HCT116 (cell line): ENCODE results near the gene LHCGR. TPM values are rescaled to one million over a fixed set of nuclear protein-coding genes. Genes with fewer than 3 reads are reported as not detected.

Experiments used
- ATAC-seq: fragments of 200-7000 bp; cut with Tn5 transposase; 2 replicates; pipeline ENCODE4 v1.9.1; 2020; ENCODE audit warnings: mild to moderate bottlenecking, moderate library complexity
- BruUV-seq: library from RNA; stranded (reverse); fragments of 400-500 nt; replicated peaks from 2 replicates; lab custom pipeline; 2021; lab: Mats Ljungman, UMichigan
- CTCF ChIA-PET: fragments of 300-600 bp; sonication (Branson Sonifier 250); formaldehyde crosslinking; loops from one replicate; lab custom pipeline; 2021; ENCODE audit warnings: antibody characterized with exemption; lab: Charles Lee
- POLR2A ChIA-PET: fragments of 300-600, 350-600 bp; sonication (Branson Sonifier 250); formaldehyde crosslinking; loops from one replicate; lab custom pipeline; 2021; ENCODE audit warnings: antibody characterized with exemption; lab: Charles Lee
- RAD21 ChIA-PET, 2 experiments: fragments of 300-600 bp; sonication (Branson Sonifier 250); formaldehyde crosslinking; loops; one replicate each; lab custom pipeline; 2023; ENCODE audit warnings: low total read pairs in 2 of 2; ENCODE audit not compliant: uncharacterized antibody in 2 of 2, unreplicated experiment in 2 of 2, low non-redundant PET in 1 of 2; lab: Charles Lee
- DNase-seq: peaks from one replicate; pipeline ENCODE4 v3.0.0-alpha.2; 2010; ENCODE audit warnings: low read depth, low spot score
- H2AFZ ChIP-seq: fragments of 200-600 bp; shearing (Covaris generic), sonication (generic); 2 replicates; pipeline ENCODE4 v1.6.1; 2017; ENCODE audit warnings: low read depth, mixed run types, mixed read lengths, antibody characterized with exemption, low read length; ENCODE audit not compliant: poor library complexity, severe bottlenecking
- H3K27ac ChIP-seq: 2 replicates; pipeline ENCODE4 v1.5.1; 2012; ENCODE audit warnings: low read depth, low read length
- H3K27me3 ChIP-seq: fragments of 200-600 bp; sonication (generic); 2 replicates; pipeline ENCODE4 v1.6.1; 2016; ENCODE audit warnings: mixed run types, low read length, mixed read lengths; ENCODE audit not compliant: insufficient read depth
- H3K36me3 ChIP-seq, 2 experiments: fragments of 200-500 bp in 1 of 2; fragments of 200-600 bp in 1 of 2; sonication (Bioruptor generic) in 1 of 2; sonication (generic) in 1 of 2; 2 replicates each; pipeline versions ENCODE4 v1.5.1 to v1.6.1; 2014 to 2016; ENCODE audit warnings: low read length in 2 of 2, inconsistent platforms in 1 of 2, mixed read lengths in 1 of 2, mixed run types in 1 of 2; ENCODE audit not compliant: insufficient read depth in 2 of 2, control insufficient read depth in 1 of 2
- H3K4me1 ChIP-seq, 2 experiments: fragments of 200-600 bp in 1 of 2; sonication (generic) in 1 of 2; 2 replicates each; pipeline versions ENCODE4 v1.5.1 to v1.6.1; 2012 to 2017; ENCODE audit warnings: low read length in 2 of 2, inconsistent platforms in 1 of 2, mild to moderate bottlenecking in 1 of 2, mixed read lengths in 1 of 2, mixed run types in 1 of 2, moderate library complexity in 1 of 2; ENCODE audit not compliant: insufficient read depth in 2 of 2, control insufficient read depth in 1 of 2
- H3K4me2 ChIP-seq: fragments of 200-600 bp; sonication (generic); 2 replicates; pipeline ENCODE4 v1.6.1; 2017; ENCODE audit warnings: mixed run types, low read length, mixed read lengths
- H3K4me3 ChIP-seq, 2 experiments: fragments of 200-600 bp in 1 of 2; sonication (generic) in 1 of 2; replicated peaks in 1 of 2; 2 replicates each; pipeline ENCODE4 v1.5.1; 2011 to 2016; ENCODE audit warnings: low read length in 2 of 2, control low read depth in 1 of 2, low read depth in 1 of 2, mild to moderate bottlenecking in 1 of 2, mixed read lengths in 1 of 2, mixed run types in 1 of 2
- H3K79me2 ChIP-seq: fragments of 200-600 bp; sonication (generic); 2 replicates; pipeline ENCODE4 v1.6.1; 2017; ENCODE audit warnings: mild to moderate bottlenecking, mixed run types, low read length, moderate library complexity, mixed read lengths; ENCODE audit not compliant: insufficient read depth
- H3K9ac ChIP-seq: fragments of 200-600 bp; sonication (generic); 2 replicates; pipeline ENCODE4 v1.6.1; 2016; ENCODE audit warnings: low read length, mixed read lengths
- H3K9me2 ChIP-seq: fragments of 200-600 bp; sonication (generic), shearing (Covaris generic); 2 replicates; pipeline ENCODE4 v1.6.1; 2017; ENCODE audit warnings: mixed run types, mild to moderate bottlenecking, moderate library complexity; ENCODE audit not compliant: insufficient read depth
- H3K9me3 ChIP-seq, 2 experiments: fragments of 200-500 bp in 1 of 2; fragments of 200-600 bp in 1 of 2; sonication (Bioruptor generic) in 1 of 2; sonication (generic) in 1 of 2; 2 replicates each; pipeline ENCODE4 v1.6.1; 2014 to 2017; ENCODE audit warnings: low read length in 2 of 2, mixed read lengths in 2 of 2, inconsistent platforms in 1 of 2, low read depth in 1 of 2, mild to moderate bottlenecking in 1 of 2, mixed run types in 1 of 2, moderate library complexity in 1 of 2; ENCODE audit not compliant: control insufficient read depth in 1 of 2, insufficient read depth in 1 of 2
- H4K20me1 ChIP-seq: fragments of 200-600 bp; sonication (generic), shearing (Covaris generic); 2 replicates; pipeline ENCODE4 v1.6.1; 2017; ENCODE audit warnings: mixed run types, mild to moderate bottlenecking, moderate library complexity; ENCODE audit not compliant: insufficient read depth
- ATF3 ChIP-seq: IDR thresholded peaks from 2 replicates; pipeline ENCODE4 v1.6.1; 2012
- EGR1 ChIP-seq: IDR thresholded peaks from 2 replicates; pipeline ENCODE4 v1.6.1; 2012; ENCODE audit warnings: low read depth
- EZH2 ChIP-seq: fragments of 200-600 bp; sonication (generic); IDR thresholded peaks from 2 replicates; pipeline ENCODE4 v1.6.1; 2017; ENCODE audit warnings: antibody characterized with exemption, mixed run types
- FOSL1 ChIP-seq: IDR thresholded peaks from 2 replicates; pipeline ENCODE4 v1.6.1; 2012; ENCODE audit warnings: low read depth
- JUND ChIP-seq: IDR thresholded peaks from 2 replicates; pipeline ENCODE4 v1.6.1; 2012
- POLR2A ChIP-seq: IDR thresholded peaks from 2 replicates; pipeline ENCODE4 v1.7.0; 2011; ENCODE audit warnings: borderline replicate concordance; ENCODE audit not compliant: insufficient read depth, insufficient read length; ENCODE audit errors: extremely low read depth
- POLR2AphosphoS5 ChIP-seq: IDR thresholded peaks from 2 replicates; pipeline ENCODE4 v1.6.1; 2011; ENCODE audit warnings: mild to moderate bottlenecking, low read depth, low read length, moderate library complexity
- RAD21 ChIP-seq: IDR thresholded peaks from 2 replicates; pipeline ENCODE4 v1.6.1; 2012; ENCODE audit warnings: low read depth, mild to moderate bottlenecking
- SP1 ChIP-seq: IDR thresholded peaks from 2 replicates; pipeline ENCODE4 v1.6.1; 2012; ENCODE audit warnings: low read depth
- YY1 ChIP-seq: IDR thresholded peaks from 2 replicates; pipeline ENCODE4 v1.6.1; 2011; ENCODE audit warnings: low read length, low read depth, moderate library complexity, mild to moderate bottlenecking; ENCODE audit not compliant: insufficient replicate concordance; ENCODE audit errors: extremely low read depth
- ZBTB33 ChIP-seq: IDR thresholded peaks from 2 replicates; pipeline ENCODE4 v1.6.1; 2011; ENCODE audit warnings: mild to moderate bottlenecking, low read length, moderate library complexity; ENCODE audit not compliant: insufficient replicate concordance; ENCODE audit errors: extremely low read depth
- ZFX ChIP-seq: fragments of 450-650 bp; IDR thresholded peaks from 2 replicates; pipeline ENCODE4 v1.6.1; 2017
- intact Hi-C: fragments of 100-400 bp; cut with micrococcal nuclease; formaldehyde crosslinking; loops from 2 replicates; pipeline ENCODE4 v1.10.0; 2022
- total RNA-seq: library from RNA; stranded (reverse); gene quantifications from one replicate; pipeline ENCODE4 v1.2.1, GENCODE V29; 2021; ENCODE audit not compliant: unreplicated experiment

LHCGR gene
- total RNA-seq, 1 experiment from 2014 or later: not detected

DNA sequence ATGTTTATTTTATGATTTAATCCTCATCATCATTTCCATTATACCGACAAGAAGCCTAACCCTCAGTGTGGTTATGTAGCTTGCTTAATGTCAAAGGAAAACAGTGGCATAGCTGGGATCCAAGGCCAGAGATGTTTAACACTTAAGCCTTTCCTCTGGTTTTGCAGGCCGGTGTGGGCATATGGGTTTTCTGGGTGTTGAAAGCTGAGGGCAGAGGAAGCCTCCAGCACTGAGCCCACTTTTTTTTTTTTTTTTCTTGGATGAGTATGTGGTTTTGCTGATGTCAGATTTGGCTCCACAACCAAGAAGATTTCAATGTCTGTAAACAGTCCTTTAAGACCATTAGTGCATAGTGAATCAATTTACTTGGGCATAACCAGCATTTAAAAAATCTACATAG is 41.3 kb downstream of the LHCGR start:
- Histone ChIP-seq H3K9ac (no peak overlapping the region), H3K9me2 (no peaks in the 10 kb centered on the region), H3K79me2 (no peaks in the 10 kb centered on the region), H3K4me3 (no peak overlapping the region), H3K4me2 (no peak overlapping the region), H3K36me3 (no peaks in the 10 kb centered on the region), H4K20me1 (no peaks in the 10 kb centered on the region), H3K9me3 (no peaks in the 10 kb centered on the region), H3K4me1 (no peaks in the 10 kb centered on the region), H3K27ac (no peak overlapping the region), H3K27me3 (peaks cover 48% of the 10 kb centered on the region), H2AFZ (no peak overlapping the region)
- DNase-seq: no peak
- RAD21 ChIA-PET: no interaction called here
- POLR2A ChIA-PET: no interaction called here
- CTCF ChIA-PET: no interaction called here
- no peak for ATAC-seq
- BruUV-seq: no TSS peak
- TF ChIP-seq POLR2A (no peak), ATF3 (no peak), EZH2 (no peak), JUND (no peak), FOSL1 (no peak), SP1 (no peak), YY1 (no peak), ZBTB33 (no peak), ZFX (no peak), EGR1 (no peak), RAD21 (no peak), POLR2AphosphoS5 (no peak)
- intact Hi-C loops: no loop called here
